Endothelial cell of umbilical vein (primary cell): Measurements from ENCODE around the gene FADS2. TPM values are rescaled to one million over a fixed set of nuclear protein-coding genes. Genes with fewer than 3 reads are reported as not detected.

Experiments
- BruUV-seq: library from RNA; stranded (reverse); fragments of 400-500 nt; replicated peaks from 2 replicates; lab custom pipeline; 2021; lab: Mats Ljungman, UMichigan
- CTCF ChIA-PET: fragments of 300-600, 350-600 bp; sonication (Branson Sonifier 250); formaldehyde crosslinking; loops from one replicate; lab custom pipeline; 2021; ENCODE audit warnings: antibody characterized with exemption, inconsistent platforms; lab: Charles Lee
- POLR2A ChIA-PET: fragments of 300-600, 350-600 bp; sonication (Branson Sonifier 250); formaldehyde crosslinking; loops from one replicate; lab custom pipeline; 2021; ENCODE audit warnings: antibody characterized with exemption, inconsistent platforms; lab: Charles Lee
- DNase-seq: peaks from one replicate; pipeline ENCODE4 v3.0.0-alpha.2; 2011; ENCODE audit warnings: low read depth, low spot score
- FAIRE-seq: peaks from 2 replicates; lab custom pipeline; 2011; peaks lifted over from hg19 to GRCh38; lab: Jason Lieb, UNC
- H2AFZ ChIP-seq: 2 replicates; pipeline ENCODE4 v1.6.0; 2012; ENCODE audit warnings: low read depth, low read length, control low read depth, inconsistent platforms
- H3K27ac ChIP-seq: 2 replicates; pipeline ENCODE4 v1.5.1; 2011; ENCODE audit warnings: low read depth, mild to moderate bottlenecking, control low read depth, low read length, moderate library complexity; ENCODE audit not compliant: insufficient read depth
- H3K27me3 ChIP-seq, 2 experiments: 2 replicates each; pipeline versions ENCODE4 v1.6.0 to v1.6.1; 2011; ENCODE audit warnings: low read length in 2 of 2, mixed read lengths in 1 of 2; ENCODE audit not compliant: control insufficient read depth in 2 of 2, insufficient read depth in 2 of 2
- H3K36me3 ChIP-seq, 2 experiments: 2 replicates in 1 of 2; 3 replicates in 1 of 2; pipeline ENCODE4 v1.5.1; 2011; ENCODE audit warnings: low read length in 2 of 2, mild to moderate bottlenecking in 1 of 2, moderate library complexity in 1 of 2; ENCODE audit not compliant: control insufficient read depth in 2 of 2, insufficient read depth in 2 of 2; ENCODE audit errors: extremely low read depth in 1 of 2
- H3K4me1 ChIP-seq: 3 replicates; pipeline ENCODE4 v1.5.1; 2011; ENCODE audit warnings: mild to moderate bottlenecking, low read length; ENCODE audit not compliant: control insufficient read depth, insufficient read depth; ENCODE audit errors: extremely low read depth
- H3K4me2 ChIP-seq: 2 replicates; pipeline ENCODE4 v1.6.1; 2011; ENCODE audit warnings: low read length, control low read depth, mixed read lengths; ENCODE audit not compliant: insufficient read depth
- H3K4me3 ChIP-seq, 3 experiments: fragments of 200-600 bp in 1 of 3; sonication (generic), shearing (Covaris generic) in 1 of 3; replicated peaks in 1 of 3; 2 replicates each; pipeline ENCODE4 v1.5.1; 2011 to 2016; ENCODE audit warnings: control low read depth in 3 of 3, low read length in 3 of 3, mild to moderate bottlenecking in 2 of 3, inconsistent platforms in 1 of 3, low read depth in 1 of 3, moderate library complexity in 1 of 3; ENCODE audit not compliant: insufficient read depth in 1 of 3
- H3K79me2 ChIP-seq: 2 replicates; pipeline ENCODE4 v1.6.0; 2012; ENCODE audit warnings: low read length, inconsistent platforms; ENCODE audit not compliant: control insufficient read depth, insufficient read depth
- H3K9ac ChIP-seq: replicated peaks from 2 replicates; pipeline ENCODE3; 2011; ENCODE audit warnings: low read length, control low read depth; ENCODE audit not compliant: insufficient read depth; ENCODE audit errors: extremely low read depth
- H3K9me1 ChIP-seq: replicated peaks from 3 replicates; pipeline ENCODE4 v1.6.0; 2011; ENCODE audit warnings: mild to moderate bottlenecking, low read length; ENCODE audit not compliant: control insufficient read depth, insufficient read depth; ENCODE audit errors: extremely low read depth
- H3K9me3 ChIP-seq: replicated peaks from 2 replicates; pipeline ENCODE4 v1.5.1; 2012; ENCODE audit warnings: low read length, inconsistent platforms; ENCODE audit not compliant: control insufficient read depth, insufficient read depth
- H4K20me1 ChIP-seq: replicated peaks from 2 replicates; pipeline ENCODE3; 2011; ENCODE audit warnings: mild to moderate bottlenecking, low read length; ENCODE audit not compliant: control insufficient read depth, insufficient read depth; ENCODE audit errors: extremely low read depth
- EZH2 ChIP-seq: IDR thresholded peaks from 2 replicates; pipeline ENCODE4 v1.6.1; 2012; ENCODE audit warnings: borderline replicate concordance, low read depth, mild to moderate bottlenecking, moderate library complexity, low read length, inconsistent platforms; ENCODE audit not compliant: severe bottlenecking
- FOS ChIP-seq: IDR thresholded peaks from 2 replicates; pipeline ENCODE4 v1.6.1; 2011; ENCODE audit warnings: mild to moderate bottlenecking, low read length, moderate library complexity, borderline replicate concordance; ENCODE audit not compliant: insufficient read depth
- GATA2 ChIP-seq: IDR thresholded peaks from 2 replicates; pipeline ENCODE4 v1.7.0; 2011; ENCODE audit warnings: low read depth, mild to moderate bottlenecking, moderate library complexity, mixed read lengths, low read length; ENCODE audit not compliant: insufficient read length, insufficient read depth
- JUN ChIP-seq: IDR thresholded peaks from 2 replicates; pipeline ENCODE4 v1.6.1; 2011; ENCODE audit warnings: borderline replicate concordance, low read depth; ENCODE audit not compliant: insufficient read length, insufficient read depth
- MYC ChIP-seq: IDR thresholded peaks from one replicate; pipeline ENCODE4 v1.6.1; 2011; ENCODE audit warnings: mild to moderate bottlenecking, low read depth, low read length
- POLR2A ChIP-seq: IDR thresholded peaks from 2 replicates; pipeline ENCODE4 v1.6.1; 2012; ENCODE audit warnings: low read depth, mild to moderate bottlenecking, control low read depth, low read length
- POLR2AphosphoS5 ChIP-seq: IDR thresholded peaks from 2 replicates; pipeline ENCODE4 v1.6.1; 2012; ENCODE audit warnings: low read depth, mild to moderate bottlenecking, control low read depth, low read length, moderate library complexity; ENCODE audit not compliant: insufficient read depth
- dilution Hi-C: fragments of 300-500 bp; cut with MboI; formaldehyde crosslinking; loops from one replicate; pipeline ENCODE4 v1.15.0; 2019; ENCODE audit warnings: low sequenced_read_pairs; ENCODE audit not compliant: extremely low pct_ligation_motif_present
- intact Hi-C: fragments of 100-400 bp; cut with micrococcal nuclease; formaldehyde crosslinking; loops from one replicate; pipeline ENCODE4 v1.10.0; 2022
- polyA plus RNA-seq, 4 experiments: library from polyadenylated mRNA; depleted of rRNA in 3 of 4; stranded (reverse) in 3 of 4; unstranded in 1 of 4; fragments of >200 nt; gene quantifications; 2 replicates each; pipeline versions ENCODE4 v1.2.1 to v1.2.3, GENCODE V29; 2011 to 2012; ENCODE audit warnings: missing spikeins in 1 of 4
- total RNA-seq: library from RNA; stranded (reverse); gene quantifications from 2 replicates; pipeline ENCODE4 v1.2.3, GENCODE V29; 2021
- TF ChIP-seq, protein P1 (sequence below), 2 donors: IDR thresholded peaks; 1 replicate in 1 of 2; 2 replicates in 1 of 2; pipeline ENCODE4 v1.5.1; 2011; ENCODE audit warnings: low read length in 2 of 2, mild to moderate bottlenecking in 2 of 2, moderate library complexity in 2 of 2, control low read depth in 1 of 2, inconsistent platforms in 1 of 2, low read depth in 1 of 2; ENCODE audit not compliant: insufficient read depth in 1 of 2; ENCODE audit errors: extremely low read depth in 1 of 2
- TF ChIP-seq, protein P2 (sequence below): IDR thresholded peaks from 2 replicates; pipeline ENCODE4 v1.6.1; 2011; ENCODE audit not compliant: insufficient read depth, insufficient read length

The FADS2 gene
- total and polyA plus RNA-seq, 2 donors (not counting 3 experiments of a cell fraction or from before 2014, with no cell fraction given) = 668 to 898 TPM

DNA sequence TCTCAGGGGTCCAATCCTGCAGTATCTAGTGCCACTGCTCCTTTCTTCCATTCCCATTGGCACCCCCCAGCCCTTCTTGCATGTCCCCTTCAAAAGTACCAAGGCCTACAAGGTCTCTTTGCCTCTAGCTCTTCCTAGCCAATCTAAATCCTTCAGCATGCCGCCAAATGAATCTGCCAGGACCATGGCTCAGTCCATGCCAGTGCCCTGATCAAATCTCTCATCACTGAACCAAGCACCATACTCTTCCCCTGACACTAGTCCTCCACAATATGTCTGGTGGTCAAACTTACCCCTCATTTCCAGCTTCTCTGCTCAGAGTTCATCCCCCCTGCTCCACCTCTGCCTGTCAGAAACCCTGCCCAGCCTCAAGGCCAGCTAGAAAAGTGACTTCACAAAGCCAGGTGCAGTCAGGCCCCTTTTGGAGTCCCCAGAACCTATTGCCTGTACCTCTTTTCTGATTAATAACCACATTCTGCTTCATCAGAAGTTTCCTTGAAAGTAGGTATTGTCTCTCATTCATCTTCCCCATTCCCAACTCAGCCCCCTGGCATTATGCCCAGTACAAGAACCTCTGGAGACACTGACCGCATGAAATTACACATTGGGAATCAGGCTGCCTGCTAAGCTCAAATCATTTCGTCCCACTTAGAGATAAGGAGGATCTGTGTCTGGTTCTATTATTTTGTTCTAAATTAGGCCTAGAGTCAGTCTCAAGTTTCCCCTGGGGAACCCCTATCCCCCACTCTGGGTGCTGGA is 24.0 kb upstream of the FADS2 start:
- intact Hi-C loops (no loop called here), dilution Hi-C loops (no loop called here)
- H3K36me3 ChIP-seq = peaks cover 15 to 30% of the 10 kb centered on the region in 2 experiments
- H3K27me3 ChIP-seq = no peaks in the 10 kb centered on the region
- no peak overlapping the region for H3K4me2 ChIP-seq
- TF ChIP-seq, protein P1, sequence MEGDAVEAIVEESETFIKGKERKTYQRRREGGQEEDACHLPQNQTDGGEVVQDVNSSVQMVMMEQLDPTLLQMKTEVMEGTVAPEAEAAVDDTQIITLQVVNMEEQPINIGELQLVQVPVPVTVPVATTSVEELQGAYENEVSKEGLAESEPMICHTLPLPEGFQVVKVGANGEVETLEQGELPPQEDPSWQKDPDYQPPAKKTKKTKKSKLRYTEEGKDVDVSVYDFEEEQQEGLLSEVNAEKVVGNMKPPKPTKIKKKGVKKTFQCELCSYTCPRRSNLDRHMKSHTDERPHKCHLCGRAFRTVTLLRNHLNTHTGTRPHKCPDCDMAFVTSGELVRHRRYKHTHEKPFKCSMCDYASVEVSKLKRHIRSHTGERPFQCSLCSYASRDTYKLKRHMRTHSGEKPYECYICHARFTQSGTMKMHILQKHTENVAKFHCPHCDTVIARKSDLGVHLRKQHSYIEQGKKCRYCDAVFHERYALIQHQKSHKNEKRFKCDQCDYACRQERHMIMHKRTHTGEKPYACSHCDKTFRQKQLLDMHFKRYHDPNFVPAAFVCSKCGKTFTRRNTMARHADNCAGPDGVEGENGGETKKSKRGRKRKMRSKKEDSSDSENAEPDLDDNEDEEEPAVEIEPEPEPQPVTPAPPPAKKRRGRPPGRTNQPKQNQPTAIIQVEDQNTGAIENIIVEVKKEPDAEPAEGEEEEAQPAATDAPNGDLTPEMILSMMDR (IDR thresholded peaks at IDR 0.05; ENCODE audit: extremely low read depth in 1 of 2, insufficient read depth in 1 of 2, low read depth in 1 of 2, low read length in 2 of 2) = no peak
- no peak for TF ChIP-seq JUN
- TF ChIP-seq MYC = no peak
- no peak for TF ChIP-seq EZH2
- TF ChIP-seq GATA2 = no peak
- no peak for TF ChIP-seq POLR2A
- TF ChIP-seq POLR2AphosphoS5 = no peak
- no peak for TF ChIP-seq FOS
- TF ChIP-seq, protein P2, sequence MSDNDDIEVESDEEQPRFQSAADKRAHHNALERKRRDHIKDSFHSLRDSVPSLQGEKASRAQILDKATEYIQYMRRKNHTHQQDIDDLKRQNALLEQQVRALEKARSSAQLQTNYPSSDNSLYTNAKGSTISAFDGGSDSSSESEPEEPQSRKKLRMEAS = no peak
- H3K9me3 ChIP-seq = no peaks in the 10 kb centered on the region
- H3K27ac ChIP-seq = peak overlapping the region; percentile 5
- peaks cover 2% of the 10 kb centered on the region for H3K79me2 ChIP-seq
- H3K9ac ChIP-seq = no peak overlapping the region
- no peaks in the 10 kb centered on the region for H4K20me1 ChIP-seq
- H3K9me1 ChIP-seq = no peaks in the 10 kb centered on the region
- H3K4me3 ChIP-seq = no peak overlapping the region
- peaks cover 13% of the 10 kb centered on the region for H3K4me1 ChIP-seq
- no peak for DNase-seq
- FAIRE-seq = no peak
- CTCF ChIA-PET = interaction anchor here (1.2 to 1.4 kb wide), 3 partner anchors 11 to 304 kb away, joined by 3 to 4 read pairs (median 3); partner anchors contain the start of gene FADS2
- no TSS peak for BruUV-seq
- POLR2A ChIA-PET = no interaction called here
- no peak overlapping the region for H2AFZ ChIP-seq
